ENCODE data around the gene NPM1.

DNA sequence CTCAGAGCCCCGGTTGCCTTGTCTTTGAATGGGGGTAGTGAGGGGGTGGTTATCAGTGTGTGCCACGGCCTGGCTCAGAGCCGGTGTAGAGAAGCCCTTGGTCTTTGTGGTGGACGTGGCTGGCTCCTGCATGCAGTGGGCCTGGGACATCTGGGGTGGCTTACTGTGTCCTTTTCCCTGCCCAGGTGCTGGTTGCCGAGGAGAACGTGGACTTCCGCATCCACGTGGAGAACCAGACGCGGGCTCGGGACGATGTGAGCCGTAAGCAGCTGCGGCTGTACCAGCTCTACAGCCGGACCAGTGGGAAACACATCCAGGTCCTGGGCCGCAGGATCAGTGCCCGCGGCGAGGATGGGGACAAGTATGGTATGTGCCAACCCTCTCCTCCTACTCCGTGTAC lies 48.3 kb downstream of the NPM1 start:
- TF ChIP-seq, protein P1, sequence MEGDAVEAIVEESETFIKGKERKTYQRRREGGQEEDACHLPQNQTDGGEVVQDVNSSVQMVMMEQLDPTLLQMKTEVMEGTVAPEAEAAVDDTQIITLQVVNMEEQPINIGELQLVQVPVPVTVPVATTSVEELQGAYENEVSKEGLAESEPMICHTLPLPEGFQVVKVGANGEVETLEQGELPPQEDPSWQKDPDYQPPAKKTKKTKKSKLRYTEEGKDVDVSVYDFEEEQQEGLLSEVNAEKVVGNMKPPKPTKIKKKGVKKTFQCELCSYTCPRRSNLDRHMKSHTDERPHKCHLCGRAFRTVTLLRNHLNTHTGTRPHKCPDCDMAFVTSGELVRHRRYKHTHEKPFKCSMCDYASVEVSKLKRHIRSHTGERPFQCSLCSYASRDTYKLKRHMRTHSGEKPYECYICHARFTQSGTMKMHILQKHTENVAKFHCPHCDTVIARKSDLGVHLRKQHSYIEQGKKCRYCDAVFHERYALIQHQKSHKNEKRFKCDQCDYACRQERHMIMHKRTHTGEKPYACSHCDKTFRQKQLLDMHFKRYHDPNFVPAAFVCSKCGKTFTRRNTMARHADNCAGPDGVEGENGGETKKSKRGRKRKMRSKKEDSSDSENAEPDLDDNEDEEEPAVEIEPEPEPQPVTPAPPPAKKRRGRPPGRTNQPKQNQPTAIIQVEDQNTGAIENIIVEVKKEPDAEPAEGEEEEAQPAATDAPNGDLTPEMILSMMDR (conservative IDR thresholded peaks at IDR 0.05; ENCODE audit: low read depth, low read length): no peak
- TF ChIP-seq EZH2 (IDR thresholded peaks at IDR 0.05; ENCODE audit: low read length, unreplicated experiment) (no peak), EZH2phosphoT487 (IDR thresholded peaks at IDR 0.05; ENCODE audit: borderline replicate concordance, low read length) (no peak)
